Erythroblast (primary cell): ENCODE measurements around the gene RBPJ.

Experiments
- GATA1 ChIP-seq: IDR thresholded peaks from 2 replicates; pipeline ENCODE4 v1.6.1; 2011; ENCODE audit warnings: low read depth, mild to moderate bottlenecking, control low read depth, low read length, moderate library complexity
- POLR2A ChIP-seq: IDR thresholded peaks from 2 replicates; pipeline ENCODE4 v1.6.1; 2011; ENCODE audit warnings: mild to moderate bottlenecking, low read length

- TF ChIP-seq POLR2A (no peak), GATA1 (no peak)
Measured at GRCh38 chr4:26325191-26325590, 4.4 kb downstream of the RBPJ start.
